HepG2 (cell line): ENCODE results near the gene TBC1D10B. TPM values are rescaled to one million over a fixed set of nuclear protein-coding genes. Genes with fewer than 3 reads are reported as not detected.

ENCODE experiments used
- ATAC-seq: fragments of 200-7000 bp; cut with Tn5 transposase; 3 replicates; pipeline ENCODE4 v1.9.1; 2020; ENCODE audit warnings: mild to moderate bottlenecking, moderate library complexity
- Bru-seq: library from RNA; stranded (reverse); fragments of 400-500 nt; gene quantifications from one replicate; lab custom pipeline; 2021; lab: Mats Ljungman, UMichigan
- BruChase-seq, 2 experiments: library from RNA; stranded (reverse); fragments of 400-500 nt; gene quantifications; one replicate each; lab custom pipeline; 2021; lab: Mats Ljungman, UMichigan
- BruUV-seq: library from RNA; stranded (reverse); fragments of 400-500 nt; replicated peaks from 2 replicates; lab custom pipeline; 2021; lab: Mats Ljungman, UMichigan
- CTCF ChIA-PET: fragments of 300-600 bp; formaldehyde crosslinking; extraction: SDS; loops from one replicate; lab custom pipeline; 2021; ENCODE audit warnings: low total read pairs, inconsistent platforms, low intra/inter-chr PET ratio; lab: Yijun Ruan, JAX
- POLR2A ChIA-PET: fragments of 350-600 bp; sonication (Branson Sonifier 250); formaldehyde crosslinking; loops from one replicate; lab custom pipeline; 2020; ENCODE audit warnings: antibody characterized with exemption, inconsistent platforms; lab: Yijun Ruan, JAX
- DNase-seq: peaks from one replicate; pipeline ENCODE4 v3.0.0-alpha.2; 2015; ENCODE audit warnings: low spot score
- FAIRE-seq: peaks from 3 replicates; lab custom pipeline; 2011; peaks lifted over from hg19 to GRCh38; lab: Jason Lieb, UNC
- H2AFZ ChIP-seq: one replicate; pipeline ENCODE4 v1.6.1; 2011; ENCODE audit warnings: low read length, inconsistent platforms
- H3K27ac ChIP-seq: fragments of 300-600 bp; 3 replicates; pipeline ENCODE4 v1.8.0; 2011; ENCODE audit warnings: mixed run types, mild to moderate bottlenecking, mixed read lengths, low read length, inconsistent platforms; ENCODE audit not compliant: insufficient read depth; ENCODE audit errors: extremely low read length
- H3K27me3 ChIP-seq, 2 experiments: fragments of 200-600 bp in 1 of 2; 2 replicates in 1 of 2; 3 replicates in 1 of 2; pipeline versions ENCODE4 v1.6.0 to v1.8.0; 2011; ENCODE audit warnings: low read length in 2 of 2, mild to moderate bottlenecking in 2 of 2, moderate library complexity in 2 of 2, inconsistent platforms in 1 of 2; ENCODE audit not compliant: insufficient read depth in 2 of 2, control insufficient read depth in 1 of 2
- H3K36me3 ChIP-seq, 2 experiments: fragments of 200-600 bp in 1 of 2; replicated peaks in 1 of 2; 2 replicates in 1 of 2; 3 replicates in 1 of 2; pipeline versions ENCODE4 v1.5.1 to v1.8.0; 2011; ENCODE audit warnings: low read length in 2 of 2, inconsistent platforms in 1 of 2; ENCODE audit not compliant: insufficient read depth in 2 of 2, control insufficient read depth in 1 of 2
- H3K4me1 ChIP-seq: 2 replicates; pipeline ENCODE4 v1.5.1; 2012; ENCODE audit warnings: low read length, inconsistent platforms; ENCODE audit not compliant: insufficient read depth
- H3K4me2 ChIP-seq: 2 replicates; pipeline ENCODE4 v1.6.0; 2011; ENCODE audit warnings: low read depth, low read length, inconsistent platforms
- H3K4me3 ChIP-seq, 3 experiments: fragments of 200-600 bp in 1 of 3; sonication (generic), shearing (Covaris generic) in 1 of 3; replicated peaks in 1 of 3; 2 replicates each; pipeline ENCODE4 v1.5.1; 2011 to 2016; ENCODE audit warnings: low read length in 3 of 3, inconsistent platforms in 2 of 3, low read depth in 2 of 3, mild to moderate bottlenecking in 2 of 3, control low read depth in 1 of 3, mixed read lengths in 1 of 3; ENCODE audit not compliant: insufficient read depth in 1 of 3
- H3K79me2 ChIP-seq: one replicate; pipeline ENCODE4 v1.6.1; 2011; ENCODE audit warnings: low read length, inconsistent platforms; ENCODE audit not compliant: insufficient read depth
- H3K9ac ChIP-seq: 2 replicates; pipeline ENCODE4 v1.6.0; 2011; ENCODE audit warnings: mild to moderate bottlenecking, low read depth, low read length, inconsistent platforms; ENCODE audit not compliant: insufficient read depth
- H3K9me3 ChIP-seq: 2 replicates; pipeline ENCODE4 v1.5.1; 2012; ENCODE audit warnings: mild to moderate bottlenecking, low read length
- H4K20me1 ChIP-seq: 2 replicates; pipeline ENCODE4 v1.6.0; 2011; ENCODE audit warnings: inconsistent platforms, mild to moderate bottlenecking, low read length, moderate library complexity; ENCODE audit not compliant: insufficient read depth
- BRCA1 ChIP-seq: sonication (generic); formaldehyde crosslinking; IDR thresholded peaks from 2 replicates; pipeline ENCODE4 v1.4.0; 2020; ENCODE audit warnings: missing genetic modification reagents
- SRSF4 ChIP-seq: fragments of 200-400 bp; formaldehyde crosslinking; IDR thresholded peaks from one replicate; pipeline ENCODE4 v1.6.1; 2018; ENCODE audit warnings: mild to moderate bottlenecking, low read depth, low read length, moderate library complexity; ENCODE audit not compliant: poor library complexity, severe bottlenecking
- SUZ12 ChIP-seq: fragments of 150-350 bp; IDR thresholded peaks from 2 replicates; pipeline ENCODE4 v1.6.1; 2014; ENCODE audit warnings: low read depth, low read length
- ZC3H4 ChIP-seq: sonication (generic); formaldehyde crosslinking; IDR thresholded peaks from 2 replicates; pipeline ENCODE4 v1.4.0; 2020; ENCODE audit warnings: missing genetic modification reagents, borderline replicate concordance
- WGBS: methylation state at CpG from one replicate; pipeline ENCODE4 v1.1.6; 2017; ENCODE audit warnings: low lambda C conversion rate; 5-methylcytosine and 5-hydroxymethylcytosine counted together
- in situ Hi-C: cut with HindIII; loops from 2 replicates; pipeline ENCODE4 v1.10.0; 2017; ENCODE audit warnings: low pct_unique_long_range_greater_than_20kb; ENCODE audit not compliant: extremely low pct_ligation_motif_present
- intact Hi-C: fragments of 100-400 bp; cut with micrococcal nuclease; formaldehyde crosslinking; loops from one replicate; pipeline ENCODE4 v1.10.0; 2022; ENCODE audit not compliant: unreplicated experiment
- long read RNA-seq, 2 experiments: library from RNA in 1 of 2; library from polyadenylated mRNA in 1 of 2; stranded (forward) in 1 of 2; unstranded in 1 of 2; transcript quantifications; one replicate each; pipeline ENCODE4 v2.0.0, GENCODE V29; 2019 to 2022
- polyA minus RNA-seq, 3 experiments: library from RNA; depleted of rRNA, polyadenylated mRNA; stranded (reverse); fragments of >200 nt; gene quantifications; 2 replicates each; pipeline ENCODE4 v1.2.3, GENCODE V29; 2011; ENCODE audit warnings: low replicate concordance in 1 of 3
- polyA plus RNA-seq, 8 experiments: library from polyadenylated mRNA; depleted of rRNA in 3 of 8; stranded (reverse) in 7 of 8; unstranded in 1 of 8; fragments of >200 nt; fragmentation: Illumina TruSeq in 4 of 8; extraction: Trizol in 4 of 8; gene quantifications; 2 replicates each; pipeline versions ENCODE4 v1.2.1 to v1.2.3, GENCODE V29; 2011 to 2016; ENCODE audit warnings: low read depth in 4 of 8, missing spikeins in 1 of 8, mixed read lengths in 1 of 8; ENCODE audit not compliant: insufficient read depth in 1 of 8
- total RNA-seq, 5 experiments: library from RNA; depleted of rRNA; stranded (reverse); fragments of >200 nt; fragmentation: Illumina TruSeq; extraction: Trizol; gene quantifications; 2 replicates each; pipeline ENCODE4 v1.2.3, GENCODE V29; 2016; ENCODE audit warnings: low read depth in 1 of 5
- TF ChIP-seq, protein P1 (sequence below): sonication (generic); formaldehyde crosslinking; IDR thresholded peaks from 2 replicates; pipeline ENCODE4 v1.5.0; 2020; ENCODE audit warnings: mild to moderate bottlenecking, missing genetic modification reagents
- TF ChIP-seq, protein P2 (sequence below): sonication (generic); formaldehyde crosslinking; conservative IDR thresholded peaks from 2 replicates; pipeline ENCODE4 v1.8.0; 2022; ENCODE audit warnings: low read depth, missing genetic modification reagents

The TBC1D10B gene, protein sequence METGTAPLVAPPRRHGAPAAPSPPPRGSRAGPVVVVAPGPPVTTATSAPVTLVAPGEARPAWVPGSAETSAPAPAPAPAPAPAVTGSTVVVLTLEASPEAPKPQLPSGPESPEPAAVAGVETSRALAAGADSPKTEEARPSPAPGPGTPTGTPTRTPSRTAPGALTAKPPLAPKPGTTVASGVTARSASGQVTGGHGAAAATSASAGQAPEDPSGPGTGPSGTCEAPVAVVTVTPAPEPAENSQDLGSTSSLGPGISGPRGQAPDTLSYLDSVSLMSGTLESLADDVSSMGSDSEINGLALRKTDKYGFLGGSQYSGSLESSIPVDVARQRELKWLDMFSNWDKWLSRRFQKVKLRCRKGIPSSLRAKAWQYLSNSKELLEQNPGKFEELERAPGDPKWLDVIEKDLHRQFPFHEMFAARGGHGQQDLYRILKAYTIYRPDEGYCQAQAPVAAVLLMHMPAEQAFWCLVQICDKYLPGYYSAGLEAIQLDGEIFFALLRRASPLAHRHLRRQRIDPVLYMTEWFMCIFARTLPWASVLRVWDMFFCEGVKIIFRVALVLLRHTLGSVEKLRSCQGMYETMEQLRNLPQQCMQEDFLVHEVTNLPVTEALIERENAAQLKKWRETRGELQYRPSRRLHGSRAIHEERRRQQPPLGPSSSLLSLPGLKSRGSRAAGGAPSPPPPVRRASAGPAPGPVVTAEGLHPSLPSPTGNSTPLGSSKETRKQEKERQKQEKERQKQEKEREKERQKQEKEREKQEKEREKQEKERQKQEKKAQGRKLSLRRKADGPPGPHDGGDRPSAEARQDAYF
- 20.8 and 24.8 TPM in 2 replicates for total RNA-seq (2016; rRNA removed; fragmentation: Illumina TruSeq; extraction: Trizol)
- total RNA-seq (2016; cell fraction: cytosol; rRNA removed; fragmentation: Illumina TruSeq; extraction: Trizol; ENCODE audit: low read depth): 8.6 and 8.9 TPM in 2 replicates
- 16.6 and 24.3 TPM in 2 replicates for total RNA-seq (2016; cell fraction: insoluble cytoplasmic fraction; rRNA removed; fragmentation: Illumina TruSeq; extraction: Trizol)
- 26.7 and 28.1 TPM in 2 replicates for total RNA-seq (2016; cell fraction: membrane; rRNA removed; fragmentation: Illumina TruSeq; extraction: Trizol)
- 15.5 and 19.2 TPM in 2 replicates for total RNA-seq (2016; cell fraction: nucleus; rRNA removed; fragmentation: Illumina TruSeq; extraction: Trizol)
- 15.7 and 16.4 TPM in 2 replicates for polyA plus RNA-seq (2011; rRNA removed)
- 18.9 and 22.7 TPM in 2 replicates for polyA plus RNA-seq (2011; cell fraction: cytosol; rRNA removed)
- 33.2 and 34.9 TPM in 2 replicates for polyA plus RNA-seq (2011; cell fraction: nucleus; rRNA removed)
- 25.6 and 28.2 TPM in 2 replicates for polyA plus RNA-seq (2012)
- 8.5 and 9.1 TPM in 2 replicates for polyA plus RNA-seq (2016; cell fraction: cytosol; fragmentation: Illumina TruSeq; extraction: Trizol; ENCODE audit: low read depth)
- polyA plus RNA-seq (2016; cell fraction: insoluble cytoplasmic fraction; fragmentation: Illumina TruSeq; extraction: Trizol; ENCODE audit: low read depth): 22.6 and 31.2 TPM in 2 replicates
- 21.4 and 25.0 TPM in 2 replicates for polyA plus RNA-seq (2016; cell fraction: membrane; fragmentation: Illumina TruSeq; extraction: Trizol; ENCODE audit: low read depth)
- 36.3 and 37.8 TPM in 2 replicates for polyA plus RNA-seq (2016; cell fraction: nucleus; fragmentation: Illumina TruSeq; extraction: Trizol; ENCODE audit: insufficient read depth, low read depth)
- 31.9 and 51.8 TPM in 2 replicates for polyA minus RNA-seq (2011; rRNA and poly(A)+ RNA removed; ENCODE audit: low replicate concordance)
- 20.0 and 23.4 TPM in 2 replicates for polyA minus RNA-seq (2011; cell fraction: cytosol; rRNA and poly(A)+ RNA removed)
- polyA minus RNA-seq (2011; cell fraction: nucleus; rRNA and poly(A)+ RNA removed): 15.0 and 15.1 TPM in 2 replicates
- percentile 68 among the genes with signal in this experiment for Bru-seq, nascent RNA
- BruChase-seq, experiment 1, labeled RNA remaining after a 6-hour chase: percentile 82 among the genes with signal in this experiment
- percentile 80 among the genes with signal in this experiment for BruChase-seq, experiment 2, labeled RNA remaining after a 2-hour chase
- long read RNA-seq, experiment 1, partial matches to known transcripts: 4 of 15 reads
- long read RNA-seq, experiment 1, other reads (novel, unspliced or antisense): 7 of 15 reads
- long read RNA-seq, experiment 2, transcript TBC1D10B-201 (9 exons, 3,350 nt): major isoform, 33 of 168 reads
- long read RNA-seq, experiment 2, partial matches to known transcripts: 7 of 168 reads
- long read RNA-seq, experiment 2, other reads (novel, unspliced or antisense): 127 of 168 reads

DNA sequence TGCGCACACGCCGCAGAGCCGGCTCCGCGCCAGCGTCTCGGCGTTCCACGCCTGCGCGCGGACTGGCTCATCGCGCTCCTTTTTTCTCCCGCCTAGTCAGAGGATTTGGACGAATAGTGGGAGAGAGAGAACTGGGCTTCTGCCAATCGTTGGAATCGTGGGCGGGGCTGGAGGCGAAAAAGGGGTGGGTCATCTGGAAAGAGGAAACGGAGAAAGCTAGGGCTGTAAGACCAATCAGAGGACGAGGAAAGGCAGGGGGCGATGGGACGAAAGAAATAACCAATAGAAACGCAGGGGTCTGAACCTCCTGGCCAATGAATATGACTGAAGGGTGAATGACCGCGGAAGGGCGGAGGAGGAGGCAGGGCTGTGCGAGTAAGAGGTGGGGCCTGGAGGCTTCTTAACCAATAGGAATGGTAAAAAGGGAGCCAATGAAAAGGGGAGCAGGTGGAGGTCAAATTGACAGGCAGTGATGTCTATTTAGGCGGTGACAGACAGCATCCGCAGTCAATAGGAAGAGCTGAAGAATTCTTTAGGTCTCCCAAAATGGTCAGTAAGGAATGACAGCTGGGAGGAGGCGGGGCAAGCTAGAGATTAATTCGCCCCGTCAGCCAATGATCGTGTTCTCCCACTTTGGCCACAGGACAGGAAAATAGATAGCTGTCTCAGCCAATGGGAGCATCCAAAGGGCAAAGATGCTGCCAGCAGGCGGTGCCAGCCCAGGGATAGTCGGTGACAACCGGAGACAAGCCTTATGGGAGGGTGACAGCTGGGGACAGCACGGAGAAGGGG, at the start of gene TBC1D10B:
Gene TBC1D10B (minus strand): TSS at position 39 of the 792 bp plus-strand sequence. CDS start 311 bp downstream, outside the sequence.
- ATAC-seq (peak; percentile 88), DNase-seq (peak; percentile 100), FAIRE-seq (peak; percentile 100)
- BruUV-seq: no TSS peak
- intact Hi-C loops (loop anchor here (1.0 kb wide), 2 partner anchors 25 to 37 kb away; partner anchors contain the start of genes ZNF48 and ZNF771), in situ Hi-C loops (no loop called here)
- under 1% methylated on average over 40 of the region's 40 CpGs for WGBS
- ChIA-PET CTCF (interaction anchor here (0.7 kb wide), 1 partner anchor 38 kb away, joined by 3 read pairs; no protein-coding TSS in a partner anchor), POLR2A (interaction anchor here (0.7 to 4.7 kb wide), 22 partner anchors 10 to 377 kb away, joined by 3 to 94 read pairs (median 6); partner anchors contain the start of genes ALDOA, CD2BP2, DCTPP1 and FBRS)
- peak within 1 kb of the TSS; percentile 80 to 90 (median 86) for H3K4me3 ChIP-seq
- H4K20me1 ChIP-seq: peaks cover 20% of the 10 kb centered on the region; the same call in 1 of the 2 replicates
- peak within 1 kb of the TSS; percentile 91 for H3K4me2 ChIP-seq
- H3K27me3 ChIP-seq: no peaks in the 10 kb centered on the region; a peak in 1 of 5 replicates
- H3K27ac ChIP-seq: peak within 1 kb of the TSS; percentile 51
- peak within 1 kb of the TSS; percentile 75 for H3K9ac ChIP-seq
- peaks cover 0 to 2% of the 10 kb centered on the region in 2 experiments; a peak in 1 of 5 replicates for H3K36me3 ChIP-seq
- peaks cover 45% of the 10 kb centered on the region for H3K4me1 ChIP-seq
- peaks cover 36% of the 10 kb centered on the region for H3K79me2 ChIP-seq
- no peaks in the 10 kb centered on the region for H3K9me3 ChIP-seq
- H2AFZ ChIP-seq: no peak within 1 kb of the TSS
- no peak for TF ChIP-seq SRSF4
- TF ChIP-seq SUZ12: no peak
- TF ChIP-seq, protein P1, sequence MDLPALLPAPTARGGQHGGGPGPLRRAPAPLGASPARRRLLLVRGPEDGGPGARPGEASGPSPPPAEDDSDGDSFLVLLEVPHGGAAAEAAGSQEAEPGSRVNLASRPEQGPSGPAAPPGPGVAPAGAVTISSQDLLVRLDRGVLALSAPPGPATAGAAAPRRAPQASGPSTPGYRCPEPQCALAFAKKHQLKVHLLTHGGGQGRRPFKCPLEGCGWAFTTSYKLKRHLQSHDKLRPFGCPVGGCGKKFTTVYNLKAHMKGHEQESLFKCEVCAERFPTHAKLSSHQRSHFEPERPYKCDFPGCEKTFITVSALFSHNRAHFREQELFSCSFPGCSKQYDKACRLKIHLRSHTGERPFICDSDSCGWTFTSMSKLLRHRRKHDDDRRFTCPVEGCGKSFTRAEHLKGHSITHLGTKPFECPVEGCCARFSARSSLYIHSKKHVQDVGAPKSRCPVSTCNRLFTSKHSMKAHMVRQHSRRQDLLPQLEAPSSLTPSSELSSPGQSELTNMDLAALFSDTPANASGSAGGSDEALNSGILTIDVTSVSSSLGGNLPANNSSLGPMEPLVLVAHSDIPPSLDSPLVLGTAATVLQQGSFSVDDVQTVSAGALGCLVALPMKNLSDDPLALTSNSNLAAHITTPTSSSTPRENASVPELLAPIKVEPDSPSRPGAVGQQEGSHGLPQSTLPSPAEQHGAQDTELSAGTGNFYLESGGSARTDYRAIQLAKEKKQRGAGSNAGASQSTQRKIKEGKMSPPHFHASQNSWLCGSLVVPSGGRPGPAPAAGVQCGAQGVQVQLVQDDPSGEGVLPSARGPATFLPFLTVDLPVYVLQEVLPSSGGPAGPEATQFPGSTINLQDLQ (CRISPR knock-in tag): no peak
- TF ChIP-seq ZC3H4 (CRISPR knock-in tag): no peak
- TF ChIP-seq, protein P2, sequence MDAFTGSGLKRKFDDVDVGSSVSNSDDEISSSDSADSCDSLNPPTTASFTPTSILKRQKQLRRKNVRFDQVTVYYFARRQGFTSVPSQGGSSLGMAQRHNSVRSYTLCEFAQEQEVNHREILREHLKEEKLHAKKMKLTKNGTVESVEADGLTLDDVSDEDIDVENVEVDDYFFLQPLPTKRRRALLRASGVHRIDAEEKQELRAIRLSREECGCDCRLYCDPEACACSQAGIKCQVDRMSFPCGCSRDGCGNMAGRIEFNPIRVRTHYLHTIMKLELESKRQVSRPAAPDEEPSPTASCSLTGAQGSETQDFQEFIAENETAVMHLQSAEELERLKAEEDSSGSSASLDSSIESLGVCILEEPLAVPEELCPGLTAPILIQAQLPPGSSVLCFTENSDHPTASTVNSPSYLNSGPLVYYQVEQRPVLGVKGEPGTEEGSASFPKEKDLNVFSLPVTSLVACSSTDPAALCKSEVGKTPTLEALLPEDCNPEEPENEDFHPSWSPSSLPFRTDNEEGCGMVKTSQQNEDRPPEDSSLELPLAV: no peak
- no peak for TF ChIP-seq BRCA1
